HG03571 (cell line): ENCODE measurements around the gene FURIN.
A peak's percentile ranks its signal among the peaks of the same experiment; 100 is the strongest.
"Not testable (repeated sequence)": the region's sequence is repeated elsewhere in the genome, so short reads cannot be mapped to it uniquely, and the experiment has no call there.

Experiments used
- ATAC-seq: cut with Tn5 transposase; IDR thresholded peaks from one replicate; pipeline ENCODE4 v1.9.1; 2021; ENCODE audit not compliant: unreplicated experiment

The FURIN gene

DNA sequence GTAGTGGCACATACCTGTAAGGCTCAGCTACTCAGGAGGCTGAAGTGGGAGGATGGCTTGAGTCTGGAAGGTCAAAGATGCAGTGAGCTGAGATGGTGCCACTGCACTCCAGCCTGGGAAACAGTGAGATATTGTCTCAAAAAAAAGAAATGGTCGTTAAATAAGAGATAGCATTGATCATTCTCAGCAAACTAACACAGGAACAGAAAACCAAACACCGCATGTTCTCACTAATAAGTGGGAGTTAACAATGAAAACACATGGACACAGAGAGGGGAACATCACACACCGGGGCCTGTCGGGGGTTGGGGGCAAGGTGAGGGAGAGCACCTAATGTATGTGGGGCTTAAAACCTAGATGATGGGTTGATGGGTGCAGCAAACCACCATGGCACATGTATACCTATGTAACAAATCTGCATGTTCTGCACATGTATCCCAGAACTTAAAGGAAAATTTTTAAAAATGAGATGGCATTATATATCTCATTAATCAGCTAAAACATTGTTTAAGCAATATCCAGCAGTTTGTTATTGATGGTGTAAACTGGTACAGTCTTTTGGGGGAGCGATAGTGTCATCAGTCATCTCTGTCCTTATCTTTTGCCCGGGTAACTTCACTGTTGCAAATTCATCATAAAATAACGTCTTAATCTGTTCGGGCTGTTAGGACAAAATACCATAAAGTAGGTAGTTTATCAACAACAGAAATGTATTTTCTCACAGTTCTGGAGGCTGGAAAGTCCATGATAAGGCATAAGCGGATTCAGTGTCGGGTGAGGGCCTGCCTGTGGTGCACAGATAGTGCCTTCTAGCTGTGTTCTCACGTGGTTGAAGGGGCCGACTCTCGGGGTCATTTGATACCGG lies 33.0 kb downstream of the FURIN start:
- ATAC-seq: no peak

DNA sequence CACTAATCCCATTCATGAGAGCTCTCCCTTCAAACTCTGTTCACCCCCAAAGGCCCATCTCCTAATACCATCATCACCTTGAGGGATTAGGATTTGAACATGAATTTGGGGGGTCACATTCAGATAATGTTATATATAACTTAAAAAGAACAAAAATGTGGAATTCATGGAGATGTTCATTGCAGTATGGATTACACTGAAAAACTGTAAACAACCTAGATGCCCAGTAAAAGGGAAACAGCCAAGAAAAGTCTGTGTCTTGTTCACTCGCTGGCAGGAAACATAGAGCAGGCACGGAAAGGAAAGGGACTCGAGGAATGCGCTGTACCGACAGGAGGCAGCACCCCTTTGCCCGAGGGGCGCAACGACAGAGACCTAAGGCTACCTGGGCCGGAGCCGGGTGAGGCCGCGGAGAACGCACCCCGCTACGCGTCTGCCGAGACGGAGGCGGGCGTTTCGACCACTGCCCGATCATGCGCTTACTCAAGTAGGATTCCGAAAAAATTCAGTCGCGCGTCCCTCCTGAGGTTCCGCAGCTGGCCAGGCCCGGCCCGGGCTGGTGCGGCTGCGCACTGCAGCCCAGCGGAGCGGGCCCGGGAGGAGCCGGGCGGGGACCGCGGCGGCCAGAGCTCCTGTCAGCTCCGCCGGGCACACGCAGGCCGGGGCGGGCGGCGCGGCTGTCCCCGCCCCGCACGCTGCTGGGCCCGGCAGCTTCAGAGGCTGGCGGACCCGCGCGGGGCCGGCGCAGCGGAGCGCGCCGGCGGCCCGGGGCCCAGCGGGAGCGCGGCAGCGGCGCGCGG lies 33.9 kb downstream of the FURIN start:
- peak; percentile 71 for ATAC-seq

DNA sequence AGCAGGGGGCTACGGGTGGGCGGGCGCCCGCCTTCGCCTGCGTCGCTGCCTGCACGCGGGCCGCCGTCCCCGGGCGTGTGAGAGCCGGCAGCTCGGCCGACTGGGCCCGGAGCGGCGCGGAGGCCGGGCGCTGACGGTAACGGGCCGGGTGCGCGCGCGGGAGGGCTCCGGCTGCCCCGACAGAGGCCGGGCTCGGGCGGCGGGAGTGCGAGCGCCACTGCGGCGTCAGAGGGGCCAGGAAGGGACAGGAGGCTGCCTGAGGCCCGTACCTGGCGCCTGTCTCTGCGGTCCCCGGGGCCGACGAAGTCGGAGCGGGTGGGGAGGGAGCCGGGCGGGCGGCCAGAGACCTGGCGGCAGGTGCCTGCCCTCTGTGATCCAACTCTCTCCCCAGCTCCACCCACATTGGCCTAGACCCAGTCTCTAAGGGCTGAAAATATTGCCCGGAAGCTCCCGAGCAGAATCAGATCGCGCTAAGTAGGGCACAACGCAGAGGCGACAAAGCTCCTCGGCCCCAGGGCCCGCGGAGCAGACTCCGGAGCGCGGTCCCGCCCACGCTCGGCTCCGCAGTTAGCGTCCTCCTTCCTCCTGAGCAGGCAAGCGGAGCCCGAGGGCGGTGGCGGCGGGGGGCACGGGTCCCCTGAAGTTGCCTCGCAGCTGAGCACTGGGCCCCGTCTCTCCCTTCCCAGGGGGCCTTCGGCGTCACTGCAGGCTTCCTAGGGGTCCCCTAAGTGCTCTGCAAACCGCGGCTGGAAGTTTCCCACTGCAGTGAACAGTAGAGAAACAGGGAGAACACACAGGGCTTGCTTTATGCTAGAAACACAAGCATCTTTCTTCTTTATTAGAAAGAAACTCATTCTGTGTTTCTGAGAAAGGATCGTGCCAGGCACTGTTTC lies 34.7 kb downstream of the FURIN start, which contains the start of gene MAN2A2:
MAN2A2 (plus strand) TSS at position 463 of the 893 bp plus-strand sequence. CDS start 906 bp downstream, outside the sequence.
- ATAC-seq: peak; percentile 46

DNA sequence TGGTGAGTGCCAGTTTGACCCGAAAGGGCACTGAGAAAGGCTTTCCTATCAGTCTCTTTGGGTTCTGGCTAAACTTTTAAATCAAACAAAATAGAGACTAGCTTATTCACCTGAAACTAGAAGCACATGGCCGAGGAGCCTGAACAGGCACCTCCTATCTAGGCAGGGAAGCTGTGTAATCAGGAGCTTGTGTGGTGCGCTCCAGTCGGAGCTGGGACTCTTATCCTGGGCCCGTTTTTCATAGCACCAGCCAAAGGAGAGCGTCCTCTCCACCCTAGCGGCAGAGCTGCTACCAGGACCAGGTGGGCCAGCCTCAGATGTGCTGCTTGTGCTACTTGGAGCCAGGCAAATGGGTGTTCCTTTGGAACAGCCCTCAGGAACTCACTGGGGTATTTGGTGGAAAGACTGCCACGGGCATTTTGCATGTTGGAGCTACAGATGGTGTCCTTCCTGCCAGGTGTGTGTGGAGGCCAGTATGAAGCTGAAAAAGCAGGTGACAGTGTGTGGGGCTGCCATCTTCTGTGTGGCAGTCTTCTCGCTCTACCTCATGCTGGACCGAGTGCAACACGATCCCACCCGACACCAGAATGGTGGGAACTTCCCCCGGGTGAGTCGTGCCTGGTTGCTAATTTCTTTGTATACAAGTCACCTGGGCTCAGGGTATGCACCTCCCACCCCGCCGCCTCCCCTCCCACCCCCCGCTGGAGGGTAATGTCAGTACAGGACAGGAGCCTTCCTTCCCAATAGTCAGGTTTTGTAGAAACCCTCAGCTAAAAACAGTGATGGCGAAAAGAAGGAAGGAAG lies 35.5 kb downstream of the FURIN start:
- no peak for ATAC-seq

DNA sequence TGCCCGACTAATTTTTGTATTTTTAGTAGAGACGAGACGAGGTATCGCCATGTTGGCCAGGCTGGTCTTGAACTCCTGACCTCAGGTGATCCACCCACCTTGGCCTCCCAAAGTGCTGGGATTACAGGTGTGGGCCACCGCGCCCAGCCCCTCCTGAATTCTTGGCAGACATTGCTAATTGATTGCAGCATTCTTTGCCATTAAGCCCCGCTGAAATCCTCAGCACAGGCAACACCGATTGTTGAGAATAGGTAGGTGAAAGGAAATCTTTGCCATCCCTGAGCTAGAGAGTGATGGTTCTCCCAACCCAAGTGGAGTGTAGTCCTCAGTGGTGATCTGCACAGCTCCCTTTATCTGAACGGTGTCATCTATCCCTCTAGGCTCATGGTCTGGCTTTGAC lies 36.4 kb downstream of the FURIN start:
- no peak for ATAC-seq

DNA sequence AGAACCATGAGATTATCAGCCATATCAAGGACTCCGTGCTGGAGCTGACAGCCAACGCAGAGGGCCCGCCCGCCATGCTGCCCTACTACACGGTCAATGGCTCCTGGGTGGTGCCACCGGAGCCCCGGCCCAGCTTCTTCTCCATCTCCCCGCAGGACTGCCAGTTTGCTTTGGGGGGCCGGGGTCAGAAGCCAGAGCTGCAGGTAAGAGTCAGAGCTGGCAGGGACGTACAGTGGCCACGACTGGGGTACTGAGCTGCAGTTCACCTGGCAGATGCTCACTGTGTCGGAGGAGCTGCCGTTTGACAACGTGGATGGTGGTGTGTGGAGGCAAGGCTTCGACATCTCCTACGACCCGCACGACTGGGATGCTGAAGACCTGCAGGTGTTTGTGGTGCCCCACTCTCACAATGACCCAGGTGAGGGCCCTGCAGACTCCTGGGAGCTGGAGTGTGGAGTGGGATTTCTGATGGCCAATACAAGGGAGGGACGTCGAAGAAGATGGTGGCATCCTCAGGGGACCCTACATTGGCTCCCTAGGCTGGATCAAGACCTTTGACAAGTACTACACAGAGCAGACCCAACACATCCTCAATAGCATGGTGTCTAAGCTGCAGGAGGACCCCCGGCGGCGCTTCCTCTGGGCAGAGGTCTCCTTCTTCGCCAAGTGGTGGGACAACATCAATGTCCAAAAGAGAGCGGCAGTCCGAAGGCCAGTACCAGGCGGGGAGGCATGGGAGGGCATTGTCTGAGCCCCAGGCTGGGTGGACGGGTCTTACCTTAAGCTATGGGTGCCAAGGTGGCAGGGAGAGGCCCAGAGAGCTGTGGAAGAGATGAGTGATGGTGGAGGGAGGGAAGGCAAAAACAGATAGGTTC lies 37.2 kb downstream of the FURIN start:
- no peak for ATAC-seq

DNA sequence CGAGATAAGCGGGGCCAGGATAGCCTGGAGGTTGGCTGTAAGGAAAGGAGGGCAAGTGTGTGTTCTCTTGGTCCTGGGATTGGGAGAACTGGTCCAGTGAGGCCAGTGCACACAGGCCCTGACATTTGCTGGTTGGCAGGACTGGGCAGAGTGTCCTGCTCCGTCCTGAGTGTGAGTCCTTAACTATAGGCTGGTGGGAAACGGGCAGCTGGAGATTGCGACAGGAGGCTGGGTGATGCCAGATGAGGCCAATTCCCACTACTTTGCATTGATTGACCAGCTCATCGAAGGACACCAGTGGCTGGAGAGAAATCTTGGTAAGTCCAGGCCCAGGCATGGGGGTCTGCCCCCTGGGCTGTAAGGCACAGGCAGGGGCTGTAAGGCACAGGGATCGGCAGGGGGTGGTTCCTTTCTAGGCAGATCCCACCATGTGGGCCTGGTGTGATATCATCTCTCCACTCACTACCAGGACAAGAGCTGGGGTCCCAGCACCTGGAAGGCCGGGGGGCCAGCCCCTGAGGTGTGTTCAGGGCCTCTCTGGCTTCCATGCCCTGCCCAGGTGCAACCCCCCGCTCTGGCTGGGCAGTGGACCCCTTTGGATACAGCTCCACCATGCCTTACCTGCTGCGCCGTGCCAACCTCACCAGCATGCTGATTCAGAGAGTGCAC lies 37.9 kb downstream of the FURIN start:
- no peak for ATAC-seq

- ATAC-seq: no peak
Observed at GRCh38 chr15:90907051-90907660, 38.8 kb downstream of the FURIN start.

GRCh38 chr15:90907838-90908507 lies 39.6 kb downstream of the FURIN start:
- no peak for ATAC-seq

DNA sequence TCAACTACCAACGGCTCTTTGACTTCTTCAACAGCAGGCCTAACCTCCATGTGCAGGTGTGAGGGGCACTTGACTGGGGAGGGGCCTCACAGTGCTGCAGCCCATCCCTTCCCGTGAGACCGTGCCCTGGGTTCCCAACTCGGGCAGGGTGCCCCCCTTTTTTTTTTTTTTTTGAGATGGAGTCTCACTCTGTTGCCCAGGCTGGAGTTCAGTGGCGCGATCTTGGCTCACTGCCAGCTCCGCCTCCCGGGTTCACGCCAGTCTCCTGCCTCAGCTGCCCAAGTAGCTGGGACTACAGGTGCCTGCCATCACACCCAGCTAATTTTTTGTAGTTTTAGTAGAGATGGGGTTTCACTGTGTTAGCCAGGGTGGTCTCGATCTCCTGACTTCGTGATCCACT lies 41.1 kb downstream of the FURIN start:
- not testable (repeated sequence) for ATAC-seq

- no peak for ATAC-seq
Observed at GRCh38 chr15:90909976-90910375, 41.6 kb downstream of the FURIN start.

DNA sequence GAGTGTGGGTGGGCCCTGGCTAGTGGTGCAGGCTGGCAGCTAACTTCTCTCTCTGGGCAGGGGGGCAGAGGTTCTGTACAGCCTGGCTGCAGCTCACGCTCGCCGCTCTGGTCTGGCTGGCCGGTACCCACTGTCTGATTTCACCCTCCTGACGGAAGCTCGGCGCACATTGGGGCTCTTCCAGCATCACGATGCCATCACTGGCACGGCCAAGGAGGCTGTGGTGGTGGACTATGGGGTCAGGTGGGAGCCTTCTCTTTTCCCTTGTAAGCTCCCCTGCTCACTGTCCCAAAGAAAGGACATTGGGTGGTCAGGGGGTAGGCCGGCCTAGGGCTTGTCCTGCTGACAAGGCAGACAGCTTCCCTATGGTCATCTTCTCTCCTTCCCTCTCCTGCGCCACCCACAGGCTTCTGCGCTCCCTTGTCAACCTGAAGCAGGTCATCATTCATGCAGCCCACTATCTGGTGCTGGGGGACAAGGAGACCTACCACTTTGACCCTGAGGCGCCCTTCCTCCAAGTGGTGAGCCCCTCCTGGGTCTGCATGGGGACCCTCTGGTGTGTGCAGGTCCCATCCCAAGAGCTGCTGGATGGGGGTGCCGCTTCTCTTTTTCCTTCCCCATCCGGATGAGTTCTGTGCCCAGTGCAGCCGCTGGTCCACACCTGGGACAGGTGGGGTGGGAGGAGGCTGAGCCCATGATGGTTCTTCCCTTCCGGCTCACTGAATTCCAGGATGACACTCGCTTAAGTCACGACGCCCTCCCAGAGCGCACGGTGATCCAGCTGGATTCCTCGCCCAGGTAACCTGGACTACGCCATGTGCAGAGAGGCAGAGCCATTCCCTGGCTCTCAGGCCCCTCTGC lies 42.3 kb downstream of the FURIN start:
- no peak for ATAC-seq

DNA sequence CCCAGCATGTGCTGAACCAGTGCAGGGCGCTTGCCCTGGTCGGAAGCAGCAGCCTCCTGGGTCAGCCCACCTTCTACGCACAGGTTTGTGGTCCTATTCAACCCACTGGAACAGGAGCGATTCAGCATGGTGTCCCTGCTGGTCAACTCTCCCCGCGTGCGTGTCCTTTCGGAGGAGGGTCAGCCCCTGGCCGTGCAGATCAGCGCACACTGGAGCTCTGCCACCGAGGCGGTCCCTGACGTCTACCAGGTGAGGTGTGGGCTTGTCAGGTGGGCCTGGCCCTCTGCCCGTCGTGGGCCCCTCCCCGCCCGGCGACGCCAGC lies 42.9 kb downstream of the FURIN start:
- no peak for ATAC-seq

- ATAC-seq: no peak
Observed at GRCh38 chr15:90911906-90912769, 43.8 kb downstream of the FURIN start.

GRCh38 chr15:90912770-90913075 lies 44.3 kb downstream of the FURIN start:
- ATAC-seq: no peak

- no peak for ATAC-seq
Observed at GRCh38 chr15:90913398-90913944, 45.1 kb downstream of the FURIN start.
